ENCODE measurements around the gene P2RY11. TPM values are rescaled to one million over a fixed set of nuclear protein-coding genes. Genes with fewer than 3 reads are reported as not detected.

Gene P2RY11
- total RNA-seq, 1 donor from 2014 or later = 1.5 TPM

DNA sequence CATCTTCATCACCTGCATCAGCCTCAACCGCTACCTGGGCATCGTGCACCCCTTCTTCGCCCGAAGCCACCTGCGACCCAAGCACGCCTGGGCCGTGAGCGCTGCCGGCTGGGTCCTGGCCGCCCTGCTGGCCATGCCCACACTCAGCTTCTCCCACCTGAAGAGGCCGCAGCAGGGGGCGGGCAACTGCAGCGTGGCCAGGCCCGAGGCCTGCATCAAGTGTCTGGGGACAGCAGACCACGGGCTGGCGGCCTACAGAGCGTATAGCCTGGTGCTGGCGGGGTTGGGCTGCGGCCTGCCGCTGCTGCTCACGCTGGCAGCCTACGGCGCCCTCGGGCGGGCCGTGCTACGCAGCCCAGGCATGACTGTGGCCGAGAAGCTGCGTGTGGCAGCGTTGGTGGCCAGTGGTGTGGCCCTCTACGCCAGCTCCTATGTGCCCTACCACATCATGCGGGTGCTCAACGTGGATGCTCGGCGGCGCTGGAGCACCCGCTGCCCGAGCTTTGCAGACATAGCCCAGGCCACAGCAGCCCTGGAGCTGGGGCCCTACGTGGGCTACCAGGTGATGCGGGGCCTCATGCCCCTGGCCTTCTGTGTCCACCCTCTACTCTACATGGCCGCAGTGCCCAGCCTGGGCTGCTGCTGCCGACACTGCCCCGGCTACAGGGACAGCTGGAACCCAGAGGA is 2.6 kb downstream of the P2RY11 start:
- no peak for DNase-seq (ENCODE audit: low read depth in 2 of 2)

DNA sequence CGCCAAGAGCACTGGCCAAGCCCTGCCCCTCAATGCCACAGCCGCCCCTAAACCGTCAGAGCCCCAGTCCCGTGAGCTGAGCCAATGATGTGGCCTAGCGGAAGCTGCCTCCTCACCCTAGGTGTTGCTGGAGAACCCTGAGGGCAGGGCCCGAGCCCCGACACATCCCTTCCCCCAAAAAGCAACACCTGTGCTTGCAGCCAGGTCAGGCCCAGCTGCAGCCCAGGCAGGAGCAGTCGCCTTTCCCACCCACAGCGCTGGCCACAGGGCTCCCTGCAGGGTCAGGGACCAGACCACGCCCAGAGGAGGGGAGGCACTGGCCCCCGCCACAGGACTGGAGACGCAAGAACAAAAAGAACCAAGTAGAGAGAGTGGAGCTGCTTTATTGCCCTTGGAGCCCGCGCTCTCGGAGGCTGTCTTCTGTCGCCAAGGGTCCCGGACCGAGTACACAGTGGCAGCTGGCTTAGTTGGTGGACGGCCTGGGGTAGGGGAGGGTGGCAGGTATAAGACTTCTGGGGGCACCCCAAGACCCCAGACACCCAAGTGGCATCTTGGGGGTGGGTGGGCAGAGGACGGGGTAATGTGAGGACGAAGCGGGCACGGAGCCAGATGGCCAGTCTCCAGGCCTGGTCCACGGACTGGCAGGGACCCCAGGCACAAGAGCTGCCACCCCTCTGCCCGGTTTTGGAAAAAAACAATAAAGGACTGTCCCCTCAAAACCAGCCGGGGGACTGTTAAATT is 3.3 kb downstream of the P2RY11 start:
- no peak for DNase-seq (ENCODE audit: low read depth in 2 of 2)

DNA sequence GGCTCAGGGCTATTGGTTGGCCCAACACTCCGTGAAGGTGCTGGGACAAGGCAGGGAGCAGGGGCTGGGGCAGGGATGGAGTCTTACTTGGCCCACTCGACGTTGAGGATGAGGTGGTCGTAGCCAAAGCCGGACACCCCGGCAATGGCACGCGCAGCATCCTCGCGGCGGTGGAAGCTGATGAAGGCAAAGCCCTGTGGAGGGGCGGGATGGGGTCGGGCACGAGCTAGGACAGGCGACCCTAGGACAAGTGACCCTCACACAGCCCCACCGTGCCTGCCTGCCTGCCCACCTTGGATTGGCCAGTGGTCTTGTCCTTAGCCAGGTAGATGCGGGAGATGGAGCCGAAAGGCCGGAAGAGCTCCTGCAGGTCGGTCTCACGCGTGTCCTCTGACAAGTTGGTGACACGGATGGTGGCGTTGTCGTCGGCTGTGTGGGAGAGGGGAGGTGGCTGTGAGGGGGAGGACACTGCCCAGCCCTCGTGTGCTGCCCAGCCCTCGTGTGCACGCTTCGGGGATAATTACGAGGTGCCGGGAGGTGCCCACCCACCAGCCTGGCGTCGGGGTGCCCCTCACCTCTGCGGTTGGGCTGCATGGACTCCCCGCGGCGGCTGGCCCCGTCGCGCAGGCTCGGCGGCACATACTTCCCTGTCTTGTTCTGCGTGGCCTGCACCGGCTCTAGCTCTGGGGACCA is 4.0 kb downstream of the P2RY11 start:
- DNase-seq (ENCODE audit: low read depth in 2 of 2) = no peak

DNA sequence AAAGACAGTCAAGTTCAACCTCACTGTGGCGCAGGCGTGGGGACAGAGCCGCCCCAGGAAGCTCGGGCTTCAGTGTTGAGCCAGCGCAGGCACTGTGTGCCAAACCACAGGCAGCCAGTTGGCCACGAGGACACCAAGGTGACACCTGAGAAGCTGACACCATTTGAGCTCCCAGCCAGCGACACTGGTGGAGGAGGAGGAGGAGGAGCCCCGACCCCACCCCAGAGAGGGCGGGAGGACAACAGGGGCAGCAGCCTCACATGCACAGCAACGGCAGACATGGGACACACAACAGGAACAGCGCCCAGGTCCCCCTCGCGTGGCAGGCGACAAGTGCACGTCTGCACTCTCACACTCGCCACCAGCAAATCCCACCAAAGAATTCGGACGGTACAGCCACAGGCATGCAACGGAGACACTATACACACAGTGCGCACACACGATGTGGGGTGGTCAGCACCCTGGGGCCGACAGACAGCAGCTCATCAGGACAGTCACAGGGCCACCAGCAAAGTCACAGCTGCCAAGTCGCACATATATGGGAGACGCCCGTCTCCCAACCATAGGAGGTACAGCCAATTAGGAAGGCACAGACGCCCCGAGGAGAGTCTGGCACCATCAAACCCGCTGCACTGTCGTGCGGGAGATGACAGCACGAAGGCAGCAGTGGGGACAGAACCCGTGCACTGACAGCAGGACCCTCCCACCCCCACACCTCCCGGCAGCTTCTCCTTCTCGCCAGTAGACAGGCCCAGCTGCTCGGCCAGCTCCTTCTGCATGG is 4.8 kb downstream of the P2RY11 start:
- DNase-seq (ENCODE audit: low read depth in 2 of 2) = no peak

DNA sequence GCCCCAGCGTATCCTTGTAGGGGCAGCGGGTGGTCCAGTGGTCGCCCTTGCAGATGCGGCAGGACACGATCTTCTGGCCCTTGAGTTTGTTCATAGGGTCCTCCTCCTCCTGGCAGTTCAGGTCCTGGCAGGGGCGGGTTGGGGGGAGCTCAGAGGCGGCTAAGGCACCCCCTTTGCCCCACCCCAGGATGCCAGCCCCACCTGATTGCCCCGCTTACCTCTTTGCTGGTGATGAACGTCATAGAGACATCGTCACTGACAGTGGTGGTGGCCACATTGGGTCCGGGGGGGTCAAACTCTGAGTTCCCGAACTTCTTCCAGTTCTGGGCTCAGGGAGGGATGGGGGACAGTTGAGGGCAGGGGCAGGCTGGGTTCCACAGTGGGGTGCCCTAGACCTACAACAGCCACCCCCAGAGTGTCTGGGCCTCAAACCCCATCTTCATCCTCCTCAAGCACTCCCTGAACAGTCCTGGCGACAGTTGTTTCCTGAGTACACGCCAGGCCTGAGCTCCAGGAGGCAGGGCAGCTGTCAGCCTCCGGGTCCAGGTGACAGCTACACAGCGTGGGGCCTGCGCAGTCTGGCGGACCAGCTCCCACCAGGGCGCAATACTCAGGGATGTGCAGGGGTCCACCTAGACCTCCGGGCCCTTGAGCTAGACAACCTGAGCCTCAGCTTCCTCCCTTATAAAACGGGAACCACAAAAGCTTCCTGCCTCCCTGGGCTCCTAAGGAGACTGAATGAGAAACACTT is 5.5 kb downstream of the P2RY11 start:
- no peak for DNase-seq (ENCODE audit: low read depth in 2 of 2)

DNA sequence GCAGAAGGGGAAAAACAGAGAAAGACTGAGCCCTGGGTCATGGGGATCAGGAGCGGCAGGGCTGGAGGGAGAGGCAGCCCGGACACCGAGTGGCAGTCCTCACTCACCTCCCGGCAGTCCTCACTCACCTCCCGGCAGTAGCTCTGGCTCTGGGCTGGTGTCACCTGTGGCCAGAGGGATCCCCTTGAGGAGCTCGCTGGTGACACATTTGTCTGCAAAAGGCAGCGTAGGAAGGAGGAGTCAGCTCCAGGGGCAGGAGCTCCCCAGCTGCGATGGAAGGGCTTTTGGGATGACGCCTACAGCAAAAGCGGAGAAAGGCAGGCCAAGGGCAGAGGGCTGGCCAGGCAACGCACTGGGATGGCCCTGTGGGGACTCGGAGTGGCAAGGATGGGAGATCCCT is 7.5 kb downstream of the P2RY11 start:
- no peak for DNase-seq (ENCODE audit: low read depth in 2 of 2)

DNA sequence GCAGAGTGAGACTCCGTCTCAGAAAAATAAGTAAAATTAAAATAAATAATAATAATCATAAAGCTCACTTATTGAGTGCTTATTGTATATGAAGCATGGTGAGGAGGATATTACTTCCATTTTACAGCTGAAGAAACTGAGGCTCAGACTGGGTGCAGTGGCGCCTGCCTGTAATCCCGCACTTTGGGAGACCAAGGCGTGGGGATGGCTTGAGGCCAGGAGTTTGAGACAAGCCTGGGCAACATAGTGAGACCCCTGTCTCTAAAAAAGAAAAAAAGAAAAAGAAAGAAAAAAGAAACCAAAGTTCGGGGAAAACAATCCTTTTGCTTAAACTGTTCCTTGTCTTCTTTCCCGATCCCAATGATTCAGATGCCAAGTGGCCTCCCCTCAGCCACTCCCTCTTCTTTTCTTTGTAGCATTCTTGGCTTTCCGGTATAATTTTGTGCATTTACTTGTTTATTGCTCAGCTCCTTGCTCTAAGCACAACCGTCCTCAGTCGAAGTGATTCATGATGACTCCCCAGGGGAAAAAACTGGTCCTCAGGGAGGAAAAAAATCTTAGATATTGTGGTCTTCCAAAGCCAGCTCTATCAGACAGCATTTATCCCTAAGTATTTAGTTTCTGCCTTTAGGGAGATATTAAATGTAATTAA is 9.2 kb downstream of the P2RY11 start:
- DNase-seq (ENCODE audit: low read depth in 2 of 2) = no peak

DNA sequence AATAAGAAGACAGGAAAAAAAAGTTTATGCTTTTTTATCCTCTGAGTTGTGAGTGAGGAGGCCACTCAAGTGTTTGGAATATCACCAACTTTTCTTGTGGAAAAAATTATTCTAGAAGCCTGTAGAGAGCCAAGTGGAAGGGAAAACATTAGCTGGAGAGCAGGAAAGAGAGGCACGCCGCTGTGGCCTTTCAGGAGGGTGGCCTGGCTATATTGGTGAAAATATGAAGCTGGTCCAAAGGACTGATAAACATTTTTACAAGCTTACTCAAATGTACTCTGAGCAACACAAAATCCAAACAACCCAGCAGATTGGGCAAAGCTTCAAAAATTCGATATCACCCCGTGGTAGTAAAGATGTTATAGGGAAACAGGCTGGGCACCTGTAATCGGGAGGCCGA is 10.6 kb downstream of the P2RY11 start:
- DNase-seq (ENCODE audit: low read depth in 2 of 2) = peak; percentile 23 to 49

DNA sequence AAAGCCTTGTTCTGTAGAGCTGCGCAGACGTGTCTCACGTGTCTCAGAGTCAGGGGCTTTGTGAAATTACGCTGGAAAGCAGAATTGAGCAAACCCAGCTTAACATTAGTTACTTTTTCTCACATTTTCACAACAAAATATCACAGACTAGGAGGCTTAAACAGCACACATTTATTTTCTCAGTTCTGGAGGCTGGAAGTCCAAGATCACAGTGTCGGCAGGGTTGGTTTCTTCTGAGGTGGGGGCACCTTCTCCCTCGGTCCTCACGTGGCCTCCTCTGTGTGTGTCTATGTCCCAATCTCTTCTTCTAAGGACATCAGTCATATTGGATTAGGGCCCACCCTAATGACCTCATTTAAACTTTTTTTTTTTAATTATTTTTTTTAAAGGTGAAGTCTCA is 12.9 kb downstream of the P2RY11 start:
- DNase-seq (ENCODE audit: low read depth in 2 of 2) = no peak

DNA sequence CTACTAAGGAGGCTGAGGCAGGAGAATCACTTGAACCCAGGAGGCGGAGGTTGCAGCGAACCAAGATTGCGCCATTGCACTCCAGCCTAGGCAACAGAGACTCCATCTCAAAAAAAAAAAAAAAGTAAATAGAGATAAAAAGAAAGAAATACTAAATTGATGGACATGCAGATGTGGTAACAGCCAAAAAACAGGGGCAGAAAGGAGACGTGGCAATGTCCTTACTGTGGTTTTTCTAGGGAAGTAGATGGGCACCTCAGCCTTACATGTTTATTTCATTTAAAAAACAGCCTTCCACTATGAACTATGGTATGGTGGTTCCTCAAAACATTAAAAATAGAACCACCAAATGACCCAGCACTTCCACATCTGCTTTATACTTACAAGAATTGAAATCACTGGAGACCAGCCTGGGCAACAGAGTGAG is 14.7 kb downstream of the P2RY11 start:
- DNase-seq (ENCODE audit: low read depth in 2 of 2) = no peak

DNA sequence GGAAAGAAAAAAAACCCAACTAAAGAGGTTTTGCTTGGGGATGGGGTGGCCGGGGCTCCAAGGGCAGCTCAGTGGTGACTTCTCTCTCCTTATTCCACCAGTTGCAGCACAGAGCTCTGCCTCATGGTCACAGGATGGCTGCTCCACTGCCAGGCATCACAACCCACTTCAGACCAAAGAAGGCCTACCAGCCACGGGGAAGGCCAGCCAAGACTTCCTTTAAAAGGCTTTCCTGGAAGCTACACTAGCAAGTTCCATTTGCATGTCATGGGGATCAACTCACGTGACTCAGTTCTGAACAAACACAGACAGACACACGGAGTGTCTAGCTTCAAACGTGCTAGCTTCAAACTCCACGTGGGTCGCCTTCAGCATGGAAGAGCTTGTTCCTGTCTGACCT is 21.4 kb downstream of the P2RY11 start:
- no peak for DNase-seq (ENCODE audit: low read depth in 2 of 2)

DNA sequence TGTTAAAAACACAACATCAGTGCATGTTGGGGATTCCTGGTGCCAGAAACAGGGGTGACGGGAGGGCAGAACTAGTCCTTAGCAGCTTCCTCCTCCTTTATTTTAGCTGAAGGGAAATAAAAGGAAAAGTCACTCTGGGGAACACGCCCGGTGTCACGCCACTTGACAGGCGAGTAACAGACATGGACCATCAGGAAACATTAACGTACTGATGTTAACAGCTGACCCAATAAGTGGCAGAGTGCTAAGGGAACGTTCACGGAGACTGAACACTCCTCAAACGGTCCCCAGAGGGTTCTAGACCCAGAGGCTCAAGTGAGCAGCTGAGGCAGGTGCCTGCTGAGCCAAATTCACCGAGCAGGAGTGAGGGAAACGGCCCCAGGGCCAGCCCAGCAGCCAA is 22.1 kb downstream of the P2RY11 start:
- DNase-seq (ENCODE audit: low read depth in 2 of 2) = no peak

DNA sequence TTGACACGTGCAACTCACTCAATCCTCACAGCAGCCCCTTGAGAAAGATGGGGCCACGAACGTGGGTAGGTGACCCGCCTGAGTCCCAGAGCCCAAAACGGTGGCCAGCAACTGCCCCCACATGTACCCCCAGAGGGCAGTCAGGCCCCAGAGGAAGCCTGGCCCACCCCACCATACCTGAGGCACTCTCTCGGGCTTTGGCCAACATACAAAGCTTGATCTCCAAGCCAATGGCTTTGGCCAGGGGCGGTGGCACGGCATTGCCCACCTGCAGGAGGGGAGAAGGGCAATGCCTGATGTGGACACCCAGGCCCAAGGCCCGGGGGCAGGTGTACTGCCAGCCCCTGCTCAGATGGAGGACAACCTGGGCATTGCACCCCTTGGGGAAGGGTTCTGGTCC is 22.5 kb downstream of the P2RY11 start:
- no peak for DNase-seq (ENCODE audit: low read depth in 2 of 2)

DNA sequence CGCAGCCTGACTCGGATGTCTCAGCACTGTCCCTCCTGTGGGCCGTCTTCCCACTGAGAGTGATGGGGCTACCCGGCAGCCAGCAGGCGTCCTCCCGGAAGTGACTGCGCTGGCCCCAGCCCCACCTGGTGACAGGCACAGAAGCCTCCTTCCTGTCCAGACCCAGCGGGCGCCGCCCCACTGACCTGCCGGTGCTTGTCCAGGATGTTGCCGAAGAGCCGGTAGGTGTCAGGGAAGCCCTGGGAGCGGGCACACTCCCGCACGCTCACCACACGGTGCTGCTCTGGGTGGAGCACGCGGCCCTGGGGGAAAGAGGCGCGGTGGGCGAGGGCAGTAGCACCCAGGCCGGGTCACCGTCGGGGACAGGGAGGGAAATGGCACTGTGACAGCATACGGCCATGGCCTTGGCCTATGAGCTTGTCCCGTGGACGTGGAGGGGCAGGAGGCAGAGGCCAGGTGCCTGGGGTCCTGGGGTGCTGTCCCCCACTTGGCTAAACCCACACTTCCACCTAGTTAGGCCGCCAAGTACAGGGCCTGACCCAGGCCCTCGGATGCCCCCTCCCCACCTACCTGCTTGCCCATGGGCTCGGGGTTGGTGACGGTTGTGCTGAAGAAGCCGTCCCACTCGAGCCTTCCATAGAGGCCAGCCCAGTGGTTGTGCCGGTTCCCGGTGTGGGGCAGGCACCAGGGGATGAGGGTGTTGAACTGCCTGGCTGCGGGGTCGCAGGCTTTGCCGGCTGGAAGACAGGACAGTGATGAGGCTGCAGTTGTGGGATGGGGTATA is 24.2 kb downstream of the P2RY11 start:
- no peak for DNase-seq (ENCODE audit: low read depth in 2 of 2)

DNA sequence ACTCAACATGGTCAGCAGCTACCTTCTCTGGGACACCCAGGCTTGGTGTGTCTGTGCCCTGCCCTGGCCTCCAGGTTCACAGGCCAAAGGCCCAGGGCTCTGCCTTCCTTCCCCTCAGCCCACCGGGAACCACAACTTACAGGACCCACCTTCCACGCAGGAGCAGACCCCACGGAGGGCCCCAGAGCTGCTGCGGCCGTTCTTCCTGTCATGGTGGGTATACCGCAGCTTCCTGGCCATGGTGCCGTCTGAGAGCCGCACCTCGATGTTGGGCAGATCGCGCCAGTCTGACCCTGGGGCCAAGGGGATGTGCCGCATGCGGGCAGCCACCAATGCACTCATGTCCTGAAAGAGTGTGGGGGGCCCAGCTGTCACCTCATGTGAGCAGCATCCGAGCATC is 25.4 kb downstream of the P2RY11 start:
- DNase-seq (ENCODE audit: low read depth in 2 of 2) = no peak

DNA sequence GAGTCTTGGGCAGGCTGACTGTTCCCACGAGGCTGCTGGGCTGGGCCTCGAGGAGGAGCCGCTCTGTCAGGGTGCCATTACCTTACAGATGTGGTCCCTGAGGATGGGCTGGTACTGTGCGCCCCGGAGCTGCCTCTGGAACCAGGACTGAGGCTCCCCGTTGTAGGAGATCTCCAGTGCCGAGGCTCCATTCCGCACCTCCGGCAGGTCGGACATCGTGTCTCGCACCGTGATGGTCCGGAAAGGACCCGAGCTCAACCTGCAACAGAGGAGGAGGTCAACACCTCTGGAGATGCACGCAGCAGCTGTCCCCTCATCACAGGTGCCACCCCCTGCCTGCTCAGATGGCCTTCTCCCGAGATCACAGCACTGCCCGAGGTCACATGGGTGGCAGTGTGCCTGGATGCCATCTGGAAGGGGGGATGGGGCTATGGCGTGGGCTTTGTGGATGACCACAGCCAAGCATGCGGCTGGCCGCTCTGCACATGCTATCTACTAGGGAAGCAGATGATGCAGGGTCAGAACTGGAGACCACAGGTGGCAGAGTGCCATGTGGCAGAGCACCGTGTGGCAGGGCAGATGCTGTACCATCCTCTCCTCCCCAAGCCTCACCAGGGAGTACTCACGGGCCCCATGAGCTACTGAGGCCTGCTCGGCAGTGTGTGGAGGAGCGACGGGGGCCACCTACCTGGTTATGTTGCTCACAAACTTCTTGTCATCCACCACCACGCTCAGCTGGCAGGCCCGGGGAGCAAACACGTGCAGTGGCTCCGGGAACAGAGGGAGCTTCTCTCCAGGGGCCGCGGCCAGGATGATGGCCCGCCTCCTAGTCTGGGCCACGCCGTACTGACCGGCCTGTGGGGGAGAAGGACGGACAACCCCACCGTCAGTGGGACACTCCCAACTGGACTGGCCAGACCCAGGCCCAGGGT is 26.5 kb downstream of the P2RY11 start:
- no peak for DNase-seq (ENCODE audit: low read depth in 2 of 2)

DNA sequence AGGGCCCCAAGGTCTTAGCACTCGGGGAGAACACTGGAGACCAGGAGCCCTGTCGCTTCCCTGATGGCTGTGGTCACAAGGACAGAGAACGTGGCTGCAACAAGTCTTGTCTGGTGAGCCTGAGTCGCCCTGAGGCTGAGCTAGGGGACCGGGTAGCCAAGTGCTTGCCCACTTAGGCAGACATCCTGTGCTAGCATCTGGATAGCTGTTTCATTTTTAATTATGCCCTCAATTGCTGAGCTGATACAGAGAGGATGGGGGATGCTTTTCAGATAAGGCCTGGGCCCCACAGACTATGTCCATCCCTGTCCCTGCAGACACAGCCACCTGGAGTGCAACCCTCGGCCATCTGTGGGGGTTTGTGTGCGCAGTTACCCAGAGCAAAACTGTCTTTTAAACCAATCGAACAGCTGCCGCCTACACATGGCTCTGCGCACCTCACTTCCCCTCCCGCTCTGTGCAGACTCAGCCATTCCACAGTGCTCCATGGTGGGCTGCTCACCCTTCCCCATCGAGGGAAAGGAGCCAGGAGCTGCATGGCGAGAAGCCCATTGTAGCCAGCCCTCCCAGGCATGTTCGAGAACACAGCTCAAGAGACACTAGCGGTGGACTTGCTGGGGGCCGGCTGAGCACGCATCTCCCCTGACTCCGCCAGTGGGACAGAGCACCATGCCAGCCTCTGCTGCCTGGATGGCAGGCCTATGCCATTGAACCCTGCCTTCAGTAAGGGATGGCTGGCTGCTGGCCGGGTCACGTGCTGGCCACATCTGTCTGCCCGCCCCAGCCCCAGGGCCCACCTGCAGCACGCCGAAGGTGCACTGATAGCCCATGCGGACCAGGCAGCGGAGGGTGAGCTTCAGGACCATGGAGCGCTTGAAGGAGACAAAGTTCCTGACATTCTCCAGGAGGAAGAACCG is 27.6 kb downstream of the P2RY11 start:
- no peak for DNase-seq (ENCODE audit: low read depth in 2 of 2)

DNA sequence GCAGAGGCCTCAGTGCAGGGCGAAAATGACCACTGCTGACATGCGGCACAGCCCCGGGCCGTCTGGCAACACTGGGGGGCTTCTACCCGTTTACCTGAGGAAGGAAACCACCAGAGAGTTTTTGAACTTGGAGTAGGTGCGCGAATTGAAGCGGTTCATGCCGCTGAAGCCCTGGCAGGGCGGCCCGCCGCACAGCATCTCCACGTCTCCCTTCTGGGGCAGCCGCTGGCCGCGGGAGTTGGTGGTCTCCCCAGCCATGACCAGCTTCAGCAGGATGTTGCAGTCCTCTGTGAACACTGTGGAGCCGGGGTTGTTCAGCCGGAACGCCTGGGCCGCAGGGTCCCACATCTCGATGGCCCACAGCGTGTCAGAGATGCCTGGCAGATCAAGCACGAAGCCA is 28.5 kb downstream of the P2RY11 start:
- no peak for DNase-seq (ENCODE audit: low read depth in 2 of 2)
